Loucy (cell line): ENCODE results near the gene PRDM2.

Experiments
- H2AFZ ChIP-seq: fragments of 200-600 bp; sonication (generic); 2 replicates; pipeline ENCODE4 v1.6.0; 2016; ENCODE audit warnings: antibody characterized with exemption, mild to moderate bottlenecking, low read length, moderate library complexity
- H3F3A ChIP-seq: fragments of 200-600 bp; 2 replicates; pipeline ENCODE4 v1.6.0; 2016; ENCODE audit warnings: antibody characterized with exemption, low read depth, mild to moderate bottlenecking
- H3K27me3 ChIP-seq: fragments of 200-600 bp; sonication (generic); 2 replicates; pipeline ENCODE4 v1.6.1; 2014; ENCODE audit warnings: low read length, mild to moderate bottlenecking; ENCODE audit not compliant: insufficient read depth, poor library complexity, severe bottlenecking
- H3K36me3 ChIP-seq: fragments of 200-600 bp; sonication (generic); 2 replicates; pipeline ENCODE4 v1.6.1; 2016; ENCODE audit warnings: low read length; ENCODE audit not compliant: insufficient read depth
- H3K4me1 ChIP-seq: fragments of 200-600 bp; sonication (generic); 2 replicates; pipeline ENCODE4 v1.5.1; 2014; ENCODE audit warnings: low read length, mild to moderate bottlenecking; ENCODE audit not compliant: insufficient read depth, poor library complexity, severe bottlenecking
- H3K4me2 ChIP-seq: fragments of 200-600 bp; sonication (generic); 2 replicates; pipeline ENCODE4 v1.6.0; 2014; ENCODE audit warnings: antibody characterized with exemption, low read length, low read depth, mild to moderate bottlenecking; ENCODE audit not compliant: poor library complexity, severe bottlenecking
- H3K4me3 ChIP-seq: fragments of 200-600 bp; sonication (generic); 2 replicates; pipeline ENCODE4 v1.5.1; 2014; ENCODE audit warnings: low read length, mild to moderate bottlenecking, mixed read lengths; ENCODE audit not compliant: poor library complexity, severe bottlenecking
- H3K79me2 ChIP-seq: fragments of 200-600 bp; sonication (generic); 2 replicates; pipeline ENCODE4 v1.6.1; 2014; ENCODE audit warnings: low read length; ENCODE audit not compliant: insufficient read depth
- H3K9ac ChIP-seq: fragments of 200-600 bp; sonication (generic); 2 replicates; pipeline ENCODE4 v1.6.0; 2014; ENCODE audit warnings: mild to moderate bottlenecking, low read depth, low read length, moderate library complexity; ENCODE audit not compliant: poor library complexity, severe bottlenecking
- H3K9me2 ChIP-seq: fragments of 200-600 bp; sonication (generic); replicated peaks from 2 replicates; pipeline ENCODE4 v1.6.1; 2016; ENCODE audit warnings: low read depth, low read length, mixed read lengths
- H3K9me3 ChIP-seq: fragments of 200-600 bp; sonication (generic); 2 replicates; pipeline ENCODE4 v1.6.1; 2014; ENCODE audit warnings: mild to moderate bottlenecking, antibody characterized with exemption, low read length, low read depth; ENCODE audit not compliant: insufficient read depth
- H4K20me1 ChIP-seq: fragments of 200-600 bp; sonication (generic); 2 replicates; pipeline ENCODE4 v1.6.0; 2014; ENCODE audit warnings: antibody characterized with exemption, low read length, mild to moderate bottlenecking; ENCODE audit not compliant: insufficient read depth, poor library complexity, severe bottlenecking
- CTCF ChIP-seq: fragments of 200-600 bp; sonication (generic); conservative IDR thresholded peaks from 2 replicates; pipeline ENCODE4 v1.5.1; 2014; ENCODE audit warnings: mild to moderate bottlenecking, antibody characterized with exemption, low read length
- EZH2phosphoT487 ChIP-seq: fragments of 200-600 bp; IDR thresholded peaks from 2 replicates; pipeline ENCODE4 v1.6.1; 2018; ENCODE audit warnings: antibody characterized with exemption, mild to moderate bottlenecking, moderate library complexity, borderline replicate concordance

PRDM2 gene

GRCh38 chr1:13701271-13701640 lies 1.3 kb downstream of the PRDM2 start:
- peaks cover 69% of the 10 kb centered on the region for H3K79me2 ChIP-seq
- TF ChIP-seq EZH2phosphoT487 (no peak), CTCF (no peak)

GRCh38 chr1:13702425-13703127 lies 2.6 kb downstream of the PRDM2 start:
- H3K4me3 ChIP-seq = peak overlapping the region; percentile 98
- no peaks in the 10 kb centered on the region for H3K27me3 ChIP-seq
- peak overlapping the region; percentile 79 for H3K4me2 ChIP-seq
- peaks cover 82% of the 10 kb centered on the region for H3K79me2 ChIP-seq
- peak overlapping the region; percentile 1; the same call in 1 of the 2 replicates for H2AFZ ChIP-seq
- H3K9ac ChIP-seq = peak overlapping the region; percentile 89
- peaks cover 7% of the 10 kb centered on the region for H4K20me1 ChIP-seq
- H3K9me2 ChIP-seq = no peaks in the 10 kb centered on the region
- 0 out of 2 replicates have a peak, but pooled peaks cover 6% of the 10 kb centered on the region for H3F3A ChIP-seq
- no peaks in the 10 kb centered on the region for H3K36me3 ChIP-seq
- no peaks in the 10 kb centered on the region; the same call in 1 of the 2 replicates for H3K9me3 ChIP-seq
- peaks cover 58% of the 10 kb centered on the region for H3K4me1 ChIP-seq
- no peak for TF ChIP-seq EZH2phosphoT487
- TF ChIP-seq CTCF = no peak

More at GRCh38 chr1:13701271-13701640, 1.3 kb downstream of the PRDM2 start:
- peak overlapping the region; percentile 98 for H3K4me3 ChIP-seq
- H2AFZ ChIP-seq = peak overlapping the region; percentile 77; the same call in 1 of the 2 replicates
- no peaks in the 10 kb centered on the region for H3K9me2 ChIP-seq
- no peaks in the 10 kb centered on the region; the same call in 1 of the 2 replicates for H3K9me3 ChIP-seq
- H3K4me1 ChIP-seq = peaks cover 54% of the 10 kb centered on the region
- no peaks in the 10 kb centered on the region for H3K36me3 ChIP-seq
- no peaks in the 10 kb centered on the region for H3K27me3 ChIP-seq
- H3K9ac ChIP-seq = peak overlapping the region; percentile 89
- 0 out of 2 replicates have a peak, but pooled peaks cover 6% of the 10 kb centered on the region for H3F3A ChIP-seq
- H3K4me2 ChIP-seq = peak overlapping the region; percentile 79
- peaks cover 7% of the 10 kb centered on the region for H4K20me1 ChIP-seq

GRCh38 chr1:13703128-13703513 lies 3.1 kb downstream of the PRDM2 start:
- H3K4me1 ChIP-seq = peaks cover 63% of the 10 kb centered on the region
- peak overlapping the region; percentile 98 for H3K4me3 ChIP-seq

More at GRCh38 chr1:13703128-13703513, 3.1 kb downstream of the PRDM2 start:
- no peak for TF ChIP-seq CTCF
- TF ChIP-seq EZH2phosphoT487 = no peak
- Histone ChIP-seq H3K9ac (peak overlapping the region; percentile 89), H3F3A (0 out of 2 replicates have a peak, but pooled peaks cover 6% of the 10 kb centered on the region), H4K20me1 (peaks cover 7% of the 10 kb centered on the region), H3K9me2 (no peaks in the 10 kb centered on the region), H3K27me3 (no peaks in the 10 kb centered on the region), H2AFZ (no peak overlapping the region; the same call in 1 of the 2 replicates), H3K9me3 (no peaks in the 10 kb centered on the region), H3K36me3 (no peaks in the 10 kb centered on the region), H3K79me2 (peaks cover 88% of the 10 kb centered on the region), H3K4me2 (peak overlapping the region; percentile 79)
